OCI-LY1 (cell line): ENCODE data around the gene VWA1.

ENCODE experiments used
- EZH2 ChIP-seq: fragments of 200-600 bp; sonication (generic), shearing (Covaris generic); IDR thresholded peaks from 2 replicates; pipeline ENCODE4 v1.8.0; 2017; ENCODE audit warnings: borderline replicate concordance, mixed run types, mild to moderate bottlenecking, antibody characterized with exemption, low read length, moderate library complexity, mixed read lengths
- TF ChIP-seq, protein P1 (sequence below): fragments of 200-600 bp; sonication (generic), shearing (Covaris generic); IDR thresholded peaks from 2 replicates; pipeline ENCODE4 v1.5.1; 2017; ENCODE audit warnings: mild to moderate bottlenecking, antibody characterized with exemption, low read length, moderate library complexity, mixed read lengths

DNA sequence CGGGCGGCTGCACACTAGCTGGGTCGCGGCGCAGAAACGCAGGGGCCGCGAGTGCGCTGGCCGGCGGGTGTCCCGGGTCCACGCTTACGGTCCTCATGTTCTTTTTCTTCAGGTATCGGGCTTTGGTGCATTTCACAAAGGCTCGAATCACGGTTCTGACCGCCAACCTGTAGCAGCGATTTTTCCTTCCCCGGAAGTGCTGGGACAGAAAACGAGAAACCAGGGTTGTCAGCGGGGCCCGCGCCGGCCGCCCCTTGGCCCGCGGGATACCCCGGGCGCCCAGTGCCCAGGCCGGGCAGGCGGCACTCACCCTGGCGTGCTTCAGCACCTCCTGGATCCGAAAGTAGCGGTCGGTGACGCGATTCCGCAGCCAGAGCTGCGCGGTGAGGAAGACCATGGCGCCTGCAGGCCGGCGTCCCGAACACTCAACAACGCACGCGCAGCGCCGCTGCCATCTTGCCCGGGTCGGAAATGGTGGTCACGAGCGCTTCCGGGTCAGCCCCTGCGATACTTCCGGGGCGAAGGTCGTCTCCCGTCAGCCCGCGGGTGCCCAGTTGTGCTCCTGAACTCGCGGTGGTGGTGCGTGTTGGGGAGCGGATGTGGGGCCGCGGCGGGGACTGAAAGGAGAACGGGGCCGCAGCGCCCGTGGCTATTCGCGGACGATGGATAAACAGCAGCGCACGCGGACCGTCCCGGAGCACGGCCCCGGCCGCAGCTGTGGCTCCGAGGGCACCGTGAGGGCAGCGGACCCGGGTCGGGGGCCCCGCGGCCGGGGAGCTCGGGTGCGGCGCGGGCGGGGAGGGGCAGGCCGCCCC lies 28.5 kb upstream of the VWA1 start, which contains the start of gene MRPL20:
- TF ChIP-seq, protein P1, sequence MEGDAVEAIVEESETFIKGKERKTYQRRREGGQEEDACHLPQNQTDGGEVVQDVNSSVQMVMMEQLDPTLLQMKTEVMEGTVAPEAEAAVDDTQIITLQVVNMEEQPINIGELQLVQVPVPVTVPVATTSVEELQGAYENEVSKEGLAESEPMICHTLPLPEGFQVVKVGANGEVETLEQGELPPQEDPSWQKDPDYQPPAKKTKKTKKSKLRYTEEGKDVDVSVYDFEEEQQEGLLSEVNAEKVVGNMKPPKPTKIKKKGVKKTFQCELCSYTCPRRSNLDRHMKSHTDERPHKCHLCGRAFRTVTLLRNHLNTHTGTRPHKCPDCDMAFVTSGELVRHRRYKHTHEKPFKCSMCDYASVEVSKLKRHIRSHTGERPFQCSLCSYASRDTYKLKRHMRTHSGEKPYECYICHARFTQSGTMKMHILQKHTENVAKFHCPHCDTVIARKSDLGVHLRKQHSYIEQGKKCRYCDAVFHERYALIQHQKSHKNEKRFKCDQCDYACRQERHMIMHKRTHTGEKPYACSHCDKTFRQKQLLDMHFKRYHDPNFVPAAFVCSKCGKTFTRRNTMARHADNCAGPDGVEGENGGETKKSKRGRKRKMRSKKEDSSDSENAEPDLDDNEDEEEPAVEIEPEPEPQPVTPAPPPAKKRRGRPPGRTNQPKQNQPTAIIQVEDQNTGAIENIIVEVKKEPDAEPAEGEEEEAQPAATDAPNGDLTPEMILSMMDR = no peak
- no peak for TF ChIP-seq EZH2
